Renal cortex interstitium (tissue), 11 donors: Measurements from ENCODE around the gene FIS1. TPM values are rescaled to one million over a fixed set of nuclear protein-coding genes. Genes with fewer than 3 reads are reported as not detected.
"Not testable (repeated sequence)": the region's sequence is repeated elsewhere in the genome, so short reads cannot be mapped to it uniquely, and the experiment has no call there.

Source experiments
- DNase-seq, 11 donors: peaks; one replicate each; pipeline ENCODE4 v3.0.0-alpha.2; 2013; ENCODE audit warnings: low read depth in 9 of 11, low spot score in 4 of 11; ENCODE audit errors: extremely low read depth in 1 of 11
- polyA plus RNA-seq, 3 donors: library from polyadenylated mRNA; unstranded; fragments of 120-200 nt; gene quantifications; one replicate each; pipeline ENCODE4 v1.2.1, GENCODE V29; 2013; ENCODE audit not compliant: insufficient read length in 3 of 3

FIS1 gene
- polyA plus RNA-seq, 3 donors, result 131 to 168 (median 139) TPM

GRCh38 chr7:101271021-101271420, 26.1 kb upstream of the FIS1 start:
- no peak for DNase-seq

GRCh38 chr7:101269664-101270063, 24.8 kb upstream of the FIS1 start:
- DNase-seq, result no peak

GRCh38 chr7:101265622-101266516, 21.0 kb upstream of the FIS1 start:
- no peak for DNase-seq

DNA sequence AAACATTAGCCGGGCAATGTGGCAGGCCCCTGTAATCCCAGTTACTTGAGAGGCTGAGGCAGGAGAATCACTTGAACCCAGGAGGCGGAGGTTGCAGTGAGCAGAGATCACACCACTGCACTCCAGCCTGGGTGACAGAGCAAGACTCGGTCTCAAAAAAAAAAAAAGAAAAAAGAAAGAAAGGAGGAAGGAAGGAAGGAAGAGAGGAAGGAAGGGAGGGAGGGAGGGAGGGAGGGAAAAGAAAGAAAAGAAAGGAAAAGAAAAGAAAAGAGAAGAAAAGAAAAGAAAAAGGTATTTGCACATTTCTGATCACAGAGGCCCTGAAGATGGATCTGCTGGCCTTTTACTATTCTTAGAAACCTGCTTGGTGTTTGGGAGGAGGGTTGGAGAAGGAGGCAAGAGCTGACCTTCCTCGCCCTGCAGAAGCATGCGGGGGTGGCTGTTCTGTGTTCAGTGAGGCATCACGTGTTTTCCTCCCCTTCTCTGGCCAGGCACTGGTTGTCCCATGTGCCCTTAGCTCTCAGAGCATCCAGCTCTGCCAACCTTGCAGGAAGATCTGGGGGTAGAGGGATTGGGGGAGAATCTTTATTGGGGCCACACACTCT, 19.3 kb upstream of the FIS1 start:
- DNase-seq, result peak in 4 of 11 donors; percentile 41 to 69 (median 57)

DNA sequence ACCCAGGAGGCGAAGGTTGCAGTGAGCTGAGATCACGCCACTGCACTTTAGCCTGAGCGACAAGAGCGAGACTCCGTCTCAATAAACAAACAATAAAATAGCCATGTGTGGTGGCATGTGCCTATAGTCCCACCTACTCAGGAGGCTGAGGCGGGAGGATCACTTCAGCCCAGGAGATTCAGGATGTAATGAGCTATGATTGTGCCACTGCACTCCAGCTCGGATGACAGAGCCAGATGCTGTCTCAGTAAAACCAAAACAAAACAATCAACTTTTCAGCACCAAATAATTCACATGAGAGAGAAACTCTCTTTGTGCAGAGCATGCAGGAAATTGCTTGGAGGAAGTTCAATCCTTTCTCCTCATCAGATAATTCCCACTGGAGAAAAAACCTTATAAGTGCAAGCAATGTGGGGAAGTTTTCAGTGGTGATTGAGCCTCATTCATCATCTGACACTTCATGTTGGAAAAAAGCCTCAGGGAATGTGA, 13.4 kb upstream of the FIS1 start:
- no peak for DNase-seq

DNA sequence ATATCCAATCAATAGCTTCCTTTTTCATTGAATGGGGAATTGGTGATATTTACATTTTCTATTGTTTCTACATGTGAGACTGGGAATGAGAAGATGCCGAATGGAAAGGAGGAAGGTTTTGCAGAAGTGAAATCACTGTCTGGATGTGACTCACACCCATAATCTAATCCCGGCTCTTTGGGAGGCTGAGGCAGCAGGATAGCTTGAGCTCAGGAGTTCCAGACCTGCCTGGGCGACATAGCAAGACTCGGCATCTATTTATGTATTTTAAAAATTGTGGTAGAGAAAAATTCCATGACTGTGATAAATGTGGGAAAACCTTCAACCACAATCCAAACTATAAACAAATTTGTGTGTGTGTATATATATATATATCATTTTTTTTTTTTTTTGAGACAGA, 10.9 kb upstream of the FIS1 start:
- DNase-seq, result no peak

- DNase-seq, result not testable (repeated sequence)
Observed at GRCh38 chr7:101253199-101253598, 8.3 kb upstream of the FIS1 start.

DNA sequence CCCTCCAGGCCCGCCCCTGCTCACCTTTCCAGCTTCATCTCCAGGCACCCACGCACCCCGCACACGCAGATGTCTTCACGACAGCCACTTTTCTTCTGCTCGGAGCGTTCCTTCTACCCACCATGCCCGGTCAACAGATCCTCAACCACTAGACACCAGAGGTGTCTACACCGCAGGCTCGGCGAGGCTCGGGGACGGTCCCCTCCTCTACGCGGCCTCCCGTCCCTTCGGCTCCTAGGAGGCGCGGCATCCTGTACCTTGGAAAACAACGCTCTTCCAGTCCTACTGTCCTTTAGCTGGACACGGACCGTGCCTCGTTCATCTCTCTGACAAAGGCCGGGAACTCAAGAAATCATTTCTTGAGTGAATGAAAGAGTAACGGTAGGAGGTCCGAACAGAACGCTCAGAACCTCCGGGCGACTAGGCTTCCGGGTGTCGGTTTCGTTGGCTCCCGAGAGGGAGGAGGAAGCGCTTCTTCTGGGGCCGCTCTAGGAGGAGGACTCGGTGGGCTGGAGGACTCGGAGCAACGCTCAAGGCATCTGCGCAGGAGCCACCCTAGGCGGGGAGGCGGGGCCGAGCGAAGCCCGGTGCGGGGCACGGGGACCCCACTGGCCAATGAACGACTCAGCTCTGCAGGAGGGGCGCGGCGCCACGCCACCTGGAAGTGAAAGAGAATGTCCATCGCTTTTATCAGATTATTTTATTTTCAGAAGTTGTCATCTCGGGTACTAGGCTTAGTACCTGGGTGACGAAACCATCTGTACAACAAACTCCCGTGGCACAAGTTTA, 7.2 kb upstream of the FIS1 start:
- peak; percentile 92 to 98 (median 97) for DNase-seq

GRCh38 chr7:101250324-101250723, 5.4 kb upstream of the FIS1 start:
- no peak for DNase-seq

DNA sequence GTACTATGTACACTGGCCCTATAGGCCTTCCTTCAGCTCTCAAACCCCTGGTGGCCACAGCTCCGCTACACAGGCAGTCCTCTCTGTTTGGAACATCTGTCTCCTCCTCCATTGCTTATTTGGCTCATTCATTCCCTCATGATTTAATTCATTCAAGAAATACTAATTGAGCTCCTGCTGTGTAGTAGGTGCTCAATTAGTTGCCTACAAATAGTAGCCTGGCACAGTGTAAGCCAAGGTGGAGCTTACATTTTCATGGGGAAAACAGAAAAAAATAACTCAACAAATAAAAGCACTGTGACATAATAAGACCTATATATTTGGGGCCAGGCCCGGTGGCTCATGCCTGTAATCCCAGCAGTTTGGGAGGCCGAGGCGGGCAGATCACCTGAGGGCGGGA, 3.4 kb upstream of the FIS1 start:
- DNase-seq, result no peak

DNA sequence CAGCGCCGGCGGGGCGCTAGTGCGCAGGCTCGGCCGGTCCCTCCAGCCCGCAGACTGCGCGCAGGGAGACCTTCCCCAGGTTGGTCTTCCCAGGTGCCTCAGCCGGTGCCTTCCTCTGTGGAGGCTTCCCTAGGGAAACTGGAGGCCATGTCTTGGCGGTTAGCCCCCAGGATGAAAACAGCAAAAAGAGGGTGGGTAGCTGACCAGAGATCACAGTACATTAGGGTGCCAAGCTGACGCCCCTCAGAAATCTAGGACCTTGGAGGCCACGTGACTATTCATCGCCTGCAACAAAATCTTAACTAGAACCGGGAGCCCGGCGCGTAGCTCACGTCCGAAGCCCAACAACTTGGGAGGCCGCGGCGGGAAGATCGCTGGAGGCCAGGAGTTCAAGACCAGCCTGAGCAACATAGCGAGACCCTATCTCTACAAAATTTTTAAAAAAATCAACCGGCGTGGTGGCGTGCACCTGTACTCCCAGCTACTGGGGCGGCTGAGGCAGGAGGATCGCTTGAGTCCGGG, 327 bp upstream of the FIS1 start:
- DNase-seq, result no peak

GRCh38 chr7:101243646-101244374, 1.1 kb downstream of the FIS1 start:
- no peak for DNase-seq

- DNase-seq, result no peak
Observed at GRCh38 chr7:101241443-101242349, 3.2 kb downstream of the FIS1 start.

GRCh38 chr7:101241015-101241363, 3.9 kb downstream of the FIS1 start:
- no peak for DNase-seq

DNA sequence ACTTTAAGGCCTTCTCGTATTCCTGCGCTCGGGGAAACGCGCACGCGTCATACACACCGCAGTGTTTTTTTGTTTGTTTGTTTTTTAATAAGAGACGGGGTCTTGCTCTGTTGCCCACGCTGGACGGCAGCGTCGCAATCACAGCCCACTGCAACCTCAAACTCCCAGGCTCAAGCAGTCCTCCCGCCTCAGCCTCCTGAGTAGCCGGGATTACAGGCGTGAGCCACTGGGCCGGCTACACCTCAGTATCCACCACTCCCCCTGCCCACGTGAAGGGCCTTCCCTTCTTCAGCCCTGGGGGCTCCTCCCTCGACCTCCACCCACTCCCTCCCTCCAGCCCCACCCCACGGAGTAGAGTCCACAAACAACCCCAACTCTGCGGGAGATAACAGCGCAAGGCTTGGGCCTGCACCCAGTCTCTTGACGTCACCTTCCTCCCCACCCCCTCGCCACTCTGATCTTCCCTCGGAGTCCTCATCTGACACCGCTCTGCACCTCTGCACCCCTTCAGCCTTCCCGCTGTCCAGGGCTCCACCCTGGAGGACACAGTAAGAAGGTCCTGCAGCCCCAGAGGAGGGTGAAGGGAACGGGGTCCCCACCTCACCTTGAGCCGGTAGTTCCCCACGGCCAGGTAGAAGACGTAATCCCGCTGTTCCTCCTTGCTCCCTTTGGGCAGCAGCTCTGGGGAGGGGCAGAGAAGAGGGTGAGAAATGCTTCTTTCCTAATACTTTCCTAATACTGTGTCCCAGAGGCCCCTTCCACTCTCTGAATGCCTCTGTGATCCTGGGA, 4.5 kb downstream of the FIS1 start:
- DNase-seq, result no peak

DNA sequence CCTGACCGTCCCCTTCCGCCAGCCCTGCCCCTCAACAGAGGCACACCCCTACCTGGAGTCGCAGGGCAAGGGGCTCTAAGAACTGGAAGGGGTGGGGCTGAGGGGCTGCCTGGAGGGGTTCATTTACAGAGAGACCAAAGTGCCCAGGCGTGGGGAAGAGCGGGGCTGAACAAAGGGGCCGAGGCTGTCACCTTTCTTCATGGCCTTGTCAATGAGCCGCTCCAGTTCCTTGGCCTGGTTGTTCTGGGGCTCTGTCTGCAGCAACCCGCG, 5.0 kb downstream of the FIS1 start:
- no peak for DNase-seq

DNA sequence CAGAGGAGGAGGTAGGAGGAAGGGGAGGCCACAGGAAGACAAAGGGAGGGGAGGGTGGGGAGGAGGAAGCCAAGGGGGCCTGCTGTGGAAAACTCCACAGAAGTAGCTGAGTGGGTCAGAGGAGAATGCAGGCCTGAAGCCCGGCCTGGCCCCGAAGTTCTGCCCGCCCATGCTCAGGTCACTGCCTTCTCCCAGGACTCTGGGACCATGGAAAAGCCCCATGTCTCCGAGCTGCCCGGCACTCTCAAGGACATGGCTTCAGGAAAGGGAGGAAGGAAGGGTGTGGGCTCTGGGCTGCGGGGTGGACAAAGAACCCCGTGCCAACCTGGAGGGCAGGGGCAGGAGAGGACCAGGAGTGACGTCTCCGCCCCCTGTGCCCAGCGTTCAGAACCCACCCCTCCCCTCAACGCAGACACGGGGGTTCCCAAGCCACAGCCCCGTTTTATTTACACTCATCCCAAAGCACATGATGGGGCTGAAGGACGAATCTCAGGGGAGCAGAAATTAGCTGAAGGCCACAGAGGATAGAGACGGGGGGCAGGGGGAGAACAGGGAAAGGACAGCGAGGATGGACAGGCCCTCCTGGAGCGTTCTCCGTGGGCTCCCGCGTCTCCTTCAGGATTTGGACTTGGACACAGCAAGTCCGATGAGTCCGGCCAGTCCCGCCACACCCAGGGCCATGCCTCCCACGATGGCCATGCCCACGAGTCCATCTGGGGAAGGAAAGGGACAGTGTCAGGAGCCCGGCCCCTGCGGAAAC, 5.5 kb downstream of the FIS1 start:
- DNase-seq, result no peak
